ENCODE measurements around the gene SLC25A22.

SLC25A22 gene

GRCh38 chr11:819129-819931 lies 21.2 kb upstream of the SLC25A22 start:
- ATAC-seq, result peak; percentile 86
- Mint-ChIP-seq H3K27ac (peak overlapping the region; percentile 85), H3K9me3 (no peaks in the 10 kb centered on the region), H3K36me3 (no peaks in the 10 kb centered on the region), H3K27me3 (no peaks in the 10 kb centered on the region), H3K4me1 (peaks cover 32% of the 10 kb centered on the region), H3K4me3 (peak overlapping the region; percentile 85)

- peaks cover 6% of the 10 kb centered on the region for H3K36me3 Mint-ChIP-seq
- H3K4me3 Mint-ChIP-seq, result peak within 1 kb of the TSS; percentile 85
- peak; percentile 0 for ATAC-seq
- no peaks in the 10 kb centered on the region for H3K27me3 Mint-ChIP-seq
- peak within 1 kb of the TSS; percentile 85 for H3K27ac Mint-ChIP-seq
- peaks cover 32% of the 10 kb centered on the region for H3K4me1 Mint-ChIP-seq
- H3K9me3 Mint-ChIP-seq, result no peaks in the 10 kb centered on the region
Observed at GRCh38 chr11:818396-819128, 20.5 kb upstream of the SLC25A22 start, which contains the start of gene PNPLA2. TSS of gene PNPLA2 (plus strand) at chr11:818914. CDS start at chr11:819719, 805 bp downstream.

- ATAC-seq, result no peak
- H3K27me3 Mint-ChIP-seq, result no peaks in the 10 kb centered on the region
- H3K36me3 Mint-ChIP-seq, result peaks cover 24% of the 10 kb centered on the region
- peaks cover 34% of the 10 kb centered on the region for H3K4me1 Mint-ChIP-seq
- H3K9me3 Mint-ChIP-seq, result no peaks in the 10 kb centered on the region
- H3K4me3 Mint-ChIP-seq, result no peak overlapping the region
- H3K27ac Mint-ChIP-seq, result no peak overlapping the region
Observed at GRCh38 chr11:816433-816779, 18.3 kb upstream of the SLC25A22 start.

- ATAC-seq, result no peak
- no peaks in the 10 kb centered on the region for H3K9me3 Mint-ChIP-seq
- H3K27me3 Mint-ChIP-seq, result no peaks in the 10 kb centered on the region
- H3K36me3 Mint-ChIP-seq, result peaks cover 29% of the 10 kb centered on the region
- no peak overlapping the region for H3K4me3 Mint-ChIP-seq
- no peak overlapping the region for H3K27ac Mint-ChIP-seq
- peaks cover 34% of the 10 kb centered on the region for H3K4me1 Mint-ChIP-seq
Observed at GRCh38 chr11:815675-816432, 17.8 kb upstream of the SLC25A22 start.

GRCh38 chr11:813456-814096 lies 15.5 kb upstream of the SLC25A22 start:
- ATAC-seq, result no peak
- H3K36me3 Mint-ChIP-seq, result peaks cover 33% of the 10 kb centered on the region
- H3K4me3 Mint-ChIP-seq, result no peak overlapping the region
- no peaks in the 10 kb centered on the region for H3K27me3 Mint-ChIP-seq
- no peaks in the 10 kb centered on the region for H3K9me3 Mint-ChIP-seq
- H3K4me1 Mint-ChIP-seq, result peaks cover 36% of the 10 kb centered on the region
- H3K27ac Mint-ChIP-seq, result no peak overlapping the region

GRCh38 chr11:813072-813455 lies 15.0 kb upstream of the SLC25A22 start:
- Mint-ChIP-seq H3K9me3 (no peaks in the 10 kb centered on the region), H3K27ac (no peak overlapping the region), H3K27me3 (no peaks in the 10 kb centered on the region), H3K4me3 (no peak overlapping the region), H3K4me1 (peaks cover 37% of the 10 kb centered on the region), H3K36me3 (peaks cover 33% of the 10 kb centered on the region)
- no peak for ATAC-seq

- no peaks in the 10 kb centered on the region for H3K9me3 Mint-ChIP-seq
- no peaks in the 10 kb centered on the region for H3K27me3 Mint-ChIP-seq
- peaks cover 33% of the 10 kb centered on the region for H3K36me3 Mint-ChIP-seq
- no peak for ATAC-seq
- H3K4me3 Mint-ChIP-seq, result no peak overlapping the region
- peaks cover 42% of the 10 kb centered on the region for H3K4me1 Mint-ChIP-seq
- peak overlapping the region; percentile 98 for H3K27ac Mint-ChIP-seq
Observed at GRCh38 chr11:812390-812789, 14.3 kb upstream of the SLC25A22 start.

GRCh38 chr11:811446-812245 lies 13.6 kb upstream of the SLC25A22 start:
- ATAC-seq, result no peak
- H3K4me1 Mint-ChIP-seq, result peaks cover 42% of the 10 kb centered on the region
- H3K4me3 Mint-ChIP-seq, result peak overlapping the region; percentile 85
- H3K9me3 Mint-ChIP-seq, result no peaks in the 10 kb centered on the region
- peak overlapping the region; percentile 98 for H3K27ac Mint-ChIP-seq
- no peaks in the 10 kb centered on the region for H3K27me3 Mint-ChIP-seq
- H3K36me3 Mint-ChIP-seq, result peaks cover 33% of the 10 kb centered on the region

- H3K36me3 Mint-ChIP-seq, result peaks cover 33% of the 10 kb centered on the region
- H3K27me3 Mint-ChIP-seq, result no peaks in the 10 kb centered on the region
- peak overlapping the region; percentile 98 for H3K27ac Mint-ChIP-seq
- H3K4me3 Mint-ChIP-seq, result peak overlapping the region; percentile 85
- H3K9me3 Mint-ChIP-seq, result no peaks in the 10 kb centered on the region
- ATAC-seq, result peak; percentile 11
- H3K4me1 Mint-ChIP-seq, result peaks cover 42% of the 10 kb centered on the region
Observed at GRCh38 chr11:810040-810567, 12.0 kb upstream of the SLC25A22 start.

GRCh38 chr11:809287-810039 lies 11.4 kb upstream of the SLC25A22 start, which contains the start of gene RPLP2:
TSS of gene RPLP2 (plus strand) at chr11:809967. CDS start at chr11:810235, 268 bp downstream.
- Mint-ChIP-seq H3K4me3 (peak within 1 kb of the TSS; percentile 85), H3K27me3 (no peaks in the 10 kb centered on the region), H3K4me1 (peaks cover 44% of the 10 kb centered on the region), H3K9me3 (no peaks in the 10 kb centered on the region), H3K27ac (peak within 1 kb of the TSS; percentile 98), H3K36me3 (peaks cover 33% of the 10 kb centered on the region)
- peak; percentile 93 for ATAC-seq

- H3K27ac Mint-ChIP-seq, result peak overlapping the region; percentile 98
- H3K4me1 Mint-ChIP-seq, result peaks cover 50% of the 10 kb centered on the region
- H3K27me3 Mint-ChIP-seq, result no peaks in the 10 kb centered on the region
- peaks cover 28% of the 10 kb centered on the region for H3K36me3 Mint-ChIP-seq
- no peaks in the 10 kb centered on the region for H3K9me3 Mint-ChIP-seq
- peak overlapping the region; percentile 85 for H3K4me3 Mint-ChIP-seq
- ATAC-seq, result no peak
Observed at GRCh38 chr11:808427-809286, 10.6 kb upstream of the SLC25A22 start.

- peaks cover 24% of the 10 kb centered on the region for H3K4me1 Mint-ChIP-seq
- peaks cover 6% of the 10 kb centered on the region for H3K36me3 Mint-ChIP-seq
- no peaks in the 10 kb centered on the region for H3K9me3 Mint-ChIP-seq
- no peaks in the 10 kb centered on the region for H3K27me3 Mint-ChIP-seq
- H3K27ac Mint-ChIP-seq, result peak overlapping the region; percentile 72
- H3K4me3 Mint-ChIP-seq, result peak overlapping the region; percentile 73
- no peak for ATAC-seq
Observed at GRCh38 chr11:804599-804964, 6.5 kb upstream of the SLC25A22 start.
